ENCODE data around the gene NOTUM. TPM values are rescaled to one million over a fixed set of nuclear protein-coding genes. Genes with fewer than 3 reads are reported as not detected.

The NOTUM gene
- total and polyA plus RNA-seq, 2 experiments from 2014 or later = 0.29 to 1.6 TPM

DNA sequence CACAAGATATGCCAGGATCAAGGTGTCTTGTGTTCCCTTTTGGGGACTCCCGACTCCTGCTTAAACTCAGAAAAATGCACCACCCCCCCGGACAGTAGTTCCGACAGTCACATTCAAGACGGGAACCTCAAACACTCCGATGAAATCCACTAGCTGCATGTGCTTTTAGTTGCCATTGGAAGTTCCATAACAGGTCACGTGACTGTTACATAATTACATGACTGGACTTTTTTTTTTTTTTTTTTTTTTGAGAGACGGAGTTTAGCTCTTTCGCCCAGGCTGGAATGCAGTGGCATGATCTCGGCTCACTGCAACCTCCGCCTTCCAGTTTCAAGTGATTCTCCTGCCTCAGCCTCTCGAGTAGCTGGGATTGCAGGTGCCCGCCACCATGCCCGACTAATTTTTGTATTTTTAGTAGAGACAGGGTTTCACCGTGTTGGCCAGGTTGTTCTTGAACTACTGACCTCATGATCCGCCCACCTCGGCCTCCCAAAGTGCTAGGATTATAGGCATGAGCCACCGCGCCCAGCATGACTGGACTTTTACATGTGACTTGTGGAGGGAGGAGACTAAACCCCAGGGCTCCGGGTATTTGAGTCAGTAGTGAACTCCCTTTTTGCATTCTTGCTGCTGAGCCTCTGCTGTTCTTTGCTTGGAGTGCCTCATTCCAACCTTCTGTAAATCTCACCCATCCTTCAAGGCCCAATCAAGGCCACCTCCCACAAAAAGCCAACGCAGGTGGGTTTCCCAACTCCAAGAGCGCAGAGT, 44.6 kb downstream of the NOTUM start:
- Histone ChIP-seq H3K4me3 (peak overlapping the region; percentile 83; the same call in 1 of the 2 replicates), H3F3A (replicated peaks; ENCODE audit: low read depth) (peaks cover 47% of the 10 kb centered on the region), H3K4me2 (peak overlapping the region; percentile 94; the same call in 1 of the 2 replicates), H3K4me1 (ENCODE audit: insufficient read depth) (peaks cover 10% of the 10 kb centered on the region), H3K9me2 (ENCODE audit: insufficient read depth) (no peaks in the 10 kb centered on the region), H4K20me1 (replicated peaks; ENCODE audit: insufficient read depth) (peaks cover 9% of the 10 kb centered on the region; the same call in 1 of the 2 replicates), H3K79me2 (replicated peaks; ENCODE audit: insufficient read depth) (peaks cover 35% of the 10 kb centered on the region), H3K36me3 (ENCODE audit: insufficient read depth) (no peaks in the 10 kb centered on the region; the same call in 1 of the 2 replicates), H3K27ac (ENCODE audit: low read depth) (no peak overlapping the region), H2AFZ (no peak overlapping the region), H3K27me3 (ENCODE audit: insufficient read depth) (no peaks in the 10 kb centered on the region)
- peak overlapping the region; percentile 75 for H3K4me3 Mint-ChIP-seq
- no peaks in the 10 kb centered on the region; the same call in 2 of the 3 replicates for H3K9me3 Mint-ChIP-seq
- ATAC-seq (no peak), DNase-seq (ENCODE audit: low spot score) (no peak)
- H3K27me3 Mint-ChIP-seq (ENCODE audit: insufficient read depth, low read depth, poor library complexity) = peaks cover 29% of the 10 kb centered on the region
- H3K4me1 Mint-ChIP-seq = peaks cover 22% of the 10 kb centered on the region
- no peak overlapping the region for H3K27ac Mint-ChIP-seq
- peaks cover 59% of the 10 kb centered on the region for H3K36me3 Mint-ChIP-seq (ENCODE audit: low read depth)
- TF ChIP-seq, protein P1, sequence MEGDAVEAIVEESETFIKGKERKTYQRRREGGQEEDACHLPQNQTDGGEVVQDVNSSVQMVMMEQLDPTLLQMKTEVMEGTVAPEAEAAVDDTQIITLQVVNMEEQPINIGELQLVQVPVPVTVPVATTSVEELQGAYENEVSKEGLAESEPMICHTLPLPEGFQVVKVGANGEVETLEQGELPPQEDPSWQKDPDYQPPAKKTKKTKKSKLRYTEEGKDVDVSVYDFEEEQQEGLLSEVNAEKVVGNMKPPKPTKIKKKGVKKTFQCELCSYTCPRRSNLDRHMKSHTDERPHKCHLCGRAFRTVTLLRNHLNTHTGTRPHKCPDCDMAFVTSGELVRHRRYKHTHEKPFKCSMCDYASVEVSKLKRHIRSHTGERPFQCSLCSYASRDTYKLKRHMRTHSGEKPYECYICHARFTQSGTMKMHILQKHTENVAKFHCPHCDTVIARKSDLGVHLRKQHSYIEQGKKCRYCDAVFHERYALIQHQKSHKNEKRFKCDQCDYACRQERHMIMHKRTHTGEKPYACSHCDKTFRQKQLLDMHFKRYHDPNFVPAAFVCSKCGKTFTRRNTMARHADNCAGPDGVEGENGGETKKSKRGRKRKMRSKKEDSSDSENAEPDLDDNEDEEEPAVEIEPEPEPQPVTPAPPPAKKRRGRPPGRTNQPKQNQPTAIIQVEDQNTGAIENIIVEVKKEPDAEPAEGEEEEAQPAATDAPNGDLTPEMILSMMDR (conservative IDR thresholded peaks at IDR 0.05; ENCODE audit: low read depth in 2 of 2) = no peak
- TF ChIP-seq JUNB (IDR thresholded peaks at IDR 0.05; ENCODE audit: unreplicated experiment) (no peak), CREB1 (CRISPR knock-in tag; IDR thresholded peaks at IDR 0.05; ENCODE audit: low read depth) (no peak), ZNF114 (CRISPR knock-in tag; IDR thresholded peaks at IDR 0.05) (no peak), STAT1 (IDR thresholded peaks at IDR 0.05; ENCODE audit: unreplicated experiment) (no peak), POLR2AphosphoS5 (IDR thresholded peaks at IDR 0.05; ENCODE audit: low read depth) (no peak), NANOG (IDR thresholded peaks at IDR 0.05; ENCODE audit: borderline replicate concordance) (no peak), ZNF331 (CRISPR knock-in tag; IDR thresholded peaks at IDR 0.05; ENCODE audit: low read depth) (no peak), EZH2phosphoT487 (IDR thresholded peaks at IDR 0.05; ENCODE audit: unreplicated experiment) (no peak), EZH2 (IDR thresholded peaks at IDR 0.05; ENCODE audit: low read depth, unreplicated experiment) (no peak)
- TF ChIP-seq, protein P2, sequence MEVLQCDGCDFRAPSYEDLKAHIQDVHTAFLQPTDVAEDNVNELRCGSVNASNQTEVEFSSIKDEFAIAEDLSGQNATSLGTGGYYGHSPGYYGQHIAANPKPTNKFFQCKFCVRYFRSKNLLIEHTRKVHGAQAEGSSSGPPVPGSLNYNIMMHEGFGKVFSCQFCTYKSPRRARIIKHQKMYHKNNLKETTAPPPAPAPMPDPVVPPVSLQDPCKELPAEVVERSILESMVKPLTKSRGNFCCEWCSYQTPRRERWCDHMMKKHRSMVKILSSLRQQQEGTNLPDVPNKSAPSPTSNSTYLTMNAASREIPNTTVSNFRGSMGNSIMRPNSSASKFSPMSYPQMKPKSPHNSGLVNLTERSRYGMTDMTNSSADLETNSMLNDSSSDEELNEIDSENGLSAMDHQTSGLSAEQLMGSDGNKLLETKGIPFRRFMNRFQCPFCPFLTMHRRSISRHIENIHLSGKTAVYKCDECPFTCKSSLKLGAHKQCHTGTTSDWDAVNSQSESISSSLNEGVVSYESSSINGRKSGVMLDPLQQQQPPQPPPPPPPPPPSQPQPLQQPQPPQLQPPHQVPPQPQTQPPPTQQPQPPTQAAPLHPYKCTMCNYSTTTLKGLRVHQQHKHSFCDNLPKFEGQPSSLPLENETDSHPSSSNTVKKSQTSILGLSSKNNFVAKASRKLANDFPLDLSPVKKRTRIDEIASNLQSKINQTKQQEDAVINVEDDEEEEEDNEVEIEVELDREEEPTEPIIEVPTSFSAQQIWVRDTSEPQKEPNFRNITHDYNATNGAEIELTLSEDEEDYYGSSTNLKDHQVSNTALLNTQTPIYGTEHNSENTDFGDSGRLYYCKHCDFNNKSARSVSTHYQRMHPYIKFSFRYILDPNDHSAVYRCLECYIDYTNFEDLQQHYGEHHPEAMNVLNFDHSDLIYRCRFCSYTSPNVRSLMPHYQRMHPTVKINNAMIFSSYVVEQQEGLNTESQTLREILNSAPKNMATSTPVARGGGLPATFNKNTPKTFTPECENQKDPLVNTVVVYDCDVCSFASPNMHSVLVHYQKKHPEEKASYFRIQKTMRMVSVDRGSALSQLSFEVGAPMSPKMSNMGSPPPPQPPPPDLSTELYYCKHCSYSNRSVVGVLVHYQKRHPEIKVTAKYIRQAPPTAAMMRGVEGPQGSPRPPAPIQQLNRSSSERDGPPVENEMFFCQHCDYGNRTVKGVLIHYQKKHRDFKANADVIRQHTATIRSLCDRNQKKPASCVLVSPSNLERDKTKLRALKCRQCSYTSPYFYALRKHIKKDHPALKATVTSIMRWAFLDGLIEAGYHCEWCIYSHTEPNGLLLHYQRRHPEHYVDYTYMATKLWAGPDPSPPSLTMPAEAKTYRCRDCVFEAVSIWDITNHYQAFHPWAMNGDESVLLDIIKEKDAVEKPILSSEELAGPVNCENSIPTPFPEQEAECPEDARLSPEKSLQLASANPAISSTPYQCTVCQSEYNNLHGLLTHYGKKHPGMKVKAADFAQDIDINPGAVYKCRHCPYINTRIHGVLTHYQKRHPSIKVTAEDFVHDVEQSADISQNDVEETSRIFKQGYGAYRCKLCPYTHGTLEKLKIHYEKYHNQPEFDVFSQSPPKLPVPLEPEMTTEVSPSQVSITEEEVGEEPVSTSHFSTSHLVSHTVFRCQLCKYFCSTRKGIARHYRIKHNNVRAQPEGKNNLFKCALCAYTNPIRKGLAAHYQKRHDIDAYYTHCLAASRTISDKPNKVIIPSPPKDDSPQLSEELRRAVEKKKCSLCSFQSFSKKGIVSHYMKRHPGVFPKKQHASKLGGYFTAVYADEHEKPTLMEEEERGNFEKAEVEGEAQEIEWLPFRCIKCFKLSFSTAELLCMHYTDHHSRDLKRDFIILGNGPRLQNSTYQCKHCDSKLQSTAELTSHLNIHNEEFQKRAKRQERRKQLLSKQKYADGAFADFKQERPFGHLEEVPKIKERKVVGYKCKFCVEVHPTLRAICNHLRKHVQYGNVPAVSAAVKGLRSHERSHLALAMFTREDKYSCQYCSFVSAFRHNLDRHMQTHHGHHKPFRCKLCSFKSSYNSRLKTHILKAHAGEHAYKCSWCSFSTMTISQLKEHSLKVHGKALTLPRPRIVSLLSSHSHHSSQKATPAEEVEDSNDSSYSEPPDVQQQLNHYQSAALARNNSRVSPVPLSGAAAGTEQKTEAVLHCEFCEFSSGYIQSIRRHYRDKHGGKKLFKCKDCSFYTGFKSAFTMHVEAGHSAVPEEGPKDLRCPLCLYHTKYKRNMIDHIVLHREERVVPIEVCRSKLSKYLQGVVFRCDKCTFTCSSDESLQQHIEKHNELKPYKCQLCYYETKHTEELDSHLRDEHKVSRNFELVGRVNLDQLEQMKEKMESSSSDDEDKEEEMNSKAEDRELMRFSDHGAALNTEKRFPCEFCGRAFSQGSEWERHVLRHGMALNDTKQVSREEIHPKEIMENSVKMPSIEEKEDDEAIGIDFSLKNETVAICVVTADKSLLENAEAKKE (CRISPR knock-in tag; IDR thresholded peaks at IDR 0.05) = no peak
- TF ChIP-seq, protein P3, sequence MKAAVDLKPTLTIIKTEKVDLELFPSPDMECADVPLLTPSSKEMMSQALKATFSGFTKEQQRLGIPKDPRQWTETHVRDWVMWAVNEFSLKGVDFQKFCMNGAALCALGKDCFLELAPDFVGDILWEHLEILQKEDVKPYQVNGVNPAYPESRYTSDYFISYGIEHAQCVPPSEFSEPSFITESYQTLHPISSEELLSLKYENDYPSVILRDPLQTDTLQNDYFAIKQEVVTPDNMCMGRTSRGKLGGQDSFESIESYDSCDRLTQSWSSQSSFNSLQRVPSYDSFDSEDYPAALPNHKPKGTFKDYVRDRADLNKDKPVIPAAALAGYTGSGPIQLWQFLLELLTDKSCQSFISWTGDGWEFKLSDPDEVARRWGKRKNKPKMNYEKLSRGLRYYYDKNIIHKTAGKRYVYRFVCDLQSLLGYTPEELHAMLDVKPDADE (IDR thresholded peaks at IDR 0.05) = no peak
- TF ChIP-seq, protein P4, sequence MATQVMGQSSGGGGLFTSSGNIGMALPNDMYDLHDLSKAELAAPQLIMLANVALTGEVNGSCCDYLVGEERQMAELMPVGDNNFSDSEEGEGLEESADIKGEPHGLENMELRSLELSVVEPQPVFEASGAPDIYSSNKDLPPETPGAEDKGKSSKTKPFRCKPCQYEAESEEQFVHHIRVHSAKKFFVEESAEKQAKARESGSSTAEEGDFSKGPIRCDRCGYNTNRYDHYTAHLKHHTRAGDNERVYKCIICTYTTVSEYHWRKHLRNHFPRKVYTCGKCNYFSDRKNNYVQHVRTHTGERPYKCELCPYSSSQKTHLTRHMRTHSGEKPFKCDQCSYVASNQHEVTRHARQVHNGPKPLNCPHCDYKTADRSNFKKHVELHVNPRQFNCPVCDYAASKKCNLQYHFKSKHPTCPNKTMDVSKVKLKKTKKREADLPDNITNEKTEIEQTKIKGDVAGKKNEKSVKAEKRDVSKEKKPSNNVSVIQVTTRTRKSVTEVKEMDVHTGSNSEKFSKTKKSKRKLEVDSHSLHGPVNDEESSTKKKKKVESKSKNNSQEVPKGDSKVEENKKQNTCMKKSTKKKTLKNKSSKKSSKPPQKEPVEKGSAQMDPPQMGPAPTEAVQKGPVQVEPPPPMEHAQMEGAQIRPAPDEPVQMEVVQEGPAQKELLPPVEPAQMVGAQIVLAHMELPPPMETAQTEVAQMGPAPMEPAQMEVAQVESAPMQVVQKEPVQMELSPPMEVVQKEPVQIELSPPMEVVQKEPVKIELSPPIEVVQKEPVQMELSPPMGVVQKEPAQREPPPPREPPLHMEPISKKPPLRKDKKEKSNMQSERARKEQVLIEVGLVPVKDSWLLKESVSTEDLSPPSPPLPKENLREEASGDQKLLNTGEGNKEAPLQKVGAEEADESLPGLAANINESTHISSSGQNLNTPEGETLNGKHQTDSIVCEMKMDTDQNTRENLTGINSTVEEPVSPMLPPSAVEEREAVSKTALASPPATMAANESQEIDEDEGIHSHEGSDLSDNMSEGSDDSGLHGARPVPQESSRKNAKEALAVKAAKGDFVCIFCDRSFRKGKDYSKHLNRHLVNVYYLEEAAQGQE (IDR thresholded peaks at IDR 0.05; ENCODE audit: unreplicated experiment) = no peak

Data from GM23338 (cell line).